Pulmonary artery endothelial cell (primary cell): Measurements from ENCODE around the gene CPEB4. TPM values are rescaled to one million over a fixed set of nuclear protein-coding genes. Genes with fewer than 3 reads are reported as not detected.

ENCODE experiments used
- DNase-seq: peaks from one replicate; pipeline ENCODE4 v3.0.0-alpha.2; 2011; ENCODE audit warnings: low read depth, low spot score
- total RNA-seq: library from RNA; depleted of rRNA; stranded (reverse); fragments of >200 nt; gene quantifications from 2 replicates; pipeline ENCODE4 v1.2.3, GENCODE V29; 2014

CPEB4 gene
- total RNA-seq, 1 donor from 2014 or later = 12.6 TPM

DNA sequence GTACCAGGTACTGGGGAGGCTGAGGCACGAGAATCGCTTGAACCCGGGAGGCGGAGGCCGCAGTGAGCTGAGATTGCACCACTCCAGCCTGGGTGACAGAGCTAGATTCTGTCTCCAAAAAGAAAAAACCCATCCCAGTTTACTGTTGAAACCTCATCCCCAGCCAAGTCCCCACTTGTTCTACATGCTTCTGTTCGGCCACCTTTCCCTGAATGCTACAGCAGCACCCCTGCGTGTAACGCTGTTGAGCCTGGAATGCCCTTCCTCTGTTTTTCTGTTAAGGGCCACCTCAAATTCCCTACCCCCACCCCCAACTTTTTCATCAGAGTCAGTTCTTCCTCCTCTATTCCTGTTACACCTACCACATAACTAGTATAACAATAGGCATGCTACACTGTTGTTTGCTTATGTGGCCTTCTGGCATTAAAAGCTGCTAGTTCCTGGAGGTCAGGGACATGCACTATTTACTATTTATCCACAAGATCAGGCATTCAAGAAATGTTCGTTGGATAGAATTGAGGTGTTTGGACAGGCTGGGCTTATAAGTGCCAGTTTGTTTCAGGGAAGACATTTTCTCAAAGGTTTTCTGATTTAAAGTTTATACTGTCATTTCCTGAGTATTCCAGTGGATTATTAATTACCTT, 53.7 kb downstream of the CPEB4 start:
- DNase-seq = no peak

DNA sequence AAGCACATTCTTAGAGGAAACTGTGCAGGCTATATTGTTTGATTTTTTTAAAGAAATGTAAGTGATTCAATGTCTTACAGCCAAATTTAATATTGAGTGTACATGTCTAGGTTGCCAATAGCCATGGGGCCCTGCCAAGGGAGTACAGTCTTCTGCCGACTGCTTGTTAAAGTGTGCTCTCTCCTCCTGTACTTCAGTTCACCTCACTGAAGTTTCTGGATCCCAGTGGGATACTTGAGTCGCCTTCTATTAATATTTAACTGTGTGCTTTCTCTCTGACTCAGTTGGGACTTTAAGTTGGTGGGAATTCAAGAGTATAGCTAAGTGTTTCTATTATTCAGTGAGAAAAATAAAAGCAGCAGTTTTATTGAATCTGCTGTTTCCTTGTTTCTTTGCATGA, 56.4 kb downstream of the CPEB4 start:
- no peak for DNase-seq

DNA sequence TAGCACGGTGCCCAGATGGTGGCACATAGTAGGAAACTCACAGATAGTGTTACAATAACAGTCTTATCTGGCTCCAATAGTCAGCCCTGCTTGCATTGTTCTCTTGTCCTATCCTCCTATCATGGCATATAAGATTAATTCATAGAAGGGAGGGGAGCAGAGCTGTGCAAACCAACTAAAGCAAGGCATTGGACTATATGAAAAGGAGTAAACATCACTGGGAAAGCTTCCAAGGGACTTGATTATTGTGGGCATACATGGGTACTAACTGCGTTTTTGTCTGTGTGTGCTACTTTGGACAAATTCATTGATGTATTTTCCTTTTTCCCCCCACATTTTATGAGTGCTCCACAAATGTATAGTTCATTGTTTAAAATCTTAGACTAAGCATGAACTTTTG, 57.0 kb downstream of the CPEB4 start:
- no peak for DNase-seq

DNA sequence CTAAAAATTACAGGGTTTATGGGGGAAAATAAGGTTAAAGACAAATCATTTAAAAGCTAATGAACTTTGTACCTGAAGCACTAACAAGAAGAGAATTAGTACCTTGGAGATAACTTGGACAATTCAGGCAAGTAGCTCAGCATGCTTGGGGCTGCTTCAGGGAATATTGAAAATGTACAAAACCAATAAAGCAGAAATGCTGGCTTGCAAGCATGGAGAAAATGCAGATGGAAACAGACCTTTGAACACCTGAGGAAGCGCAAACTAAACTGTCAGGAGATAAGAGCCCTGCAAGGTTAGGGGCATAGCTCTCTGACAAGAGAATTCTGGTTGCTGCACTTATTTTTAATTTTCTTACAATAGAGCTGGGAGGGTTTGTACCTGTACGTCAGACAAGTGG, 58.2 kb downstream of the CPEB4 start:
- no peak for DNase-seq

DNA sequence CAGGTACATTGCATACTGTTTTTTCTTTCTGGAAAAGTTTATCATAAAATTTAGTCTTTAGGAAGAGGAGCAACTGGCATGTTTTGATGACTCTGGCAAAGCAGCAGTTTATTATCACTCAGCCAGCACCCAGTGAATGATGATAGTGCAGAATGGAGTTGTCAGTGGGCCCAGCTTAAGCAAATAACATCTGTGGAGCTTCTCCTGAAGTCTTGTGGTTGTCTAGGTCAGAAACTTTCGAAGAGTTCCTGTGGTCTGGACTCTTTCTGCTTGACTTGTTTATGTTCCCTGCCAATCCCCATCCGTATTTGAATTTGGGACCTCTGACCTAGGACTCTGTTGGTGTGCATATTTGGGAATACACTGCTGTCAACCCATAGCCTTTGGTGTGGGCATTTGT, 62.7 kb downstream of the CPEB4 start:
- no peak for DNase-seq

DNA sequence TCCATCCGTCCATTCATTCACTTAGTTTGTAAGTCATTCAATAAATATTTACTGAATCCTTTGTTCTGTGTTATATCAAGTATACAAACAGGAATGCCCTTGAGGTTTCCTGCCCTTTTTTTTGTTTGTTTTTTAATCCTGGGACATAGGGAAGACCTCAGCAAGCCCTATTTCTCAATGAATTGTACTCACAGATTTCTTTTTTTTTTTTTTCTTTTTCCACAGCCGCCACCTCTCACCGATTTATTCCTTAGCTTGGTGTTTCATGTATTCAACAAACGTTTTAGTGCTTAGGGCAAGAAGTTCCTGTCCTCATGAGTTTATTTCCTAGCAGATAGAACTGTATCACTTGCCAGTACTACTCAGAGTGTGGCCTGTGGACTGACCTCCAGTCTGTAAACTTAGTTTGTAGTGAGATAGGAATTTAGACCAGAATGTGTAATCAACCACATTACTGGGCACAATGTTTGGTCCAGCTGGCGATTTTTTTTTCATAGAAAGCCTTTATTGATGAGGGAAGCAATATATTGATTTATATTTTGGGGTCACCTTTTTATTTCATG, 65.5 kb downstream of the CPEB4 start:
- DNase-seq = no peak

DNA sequence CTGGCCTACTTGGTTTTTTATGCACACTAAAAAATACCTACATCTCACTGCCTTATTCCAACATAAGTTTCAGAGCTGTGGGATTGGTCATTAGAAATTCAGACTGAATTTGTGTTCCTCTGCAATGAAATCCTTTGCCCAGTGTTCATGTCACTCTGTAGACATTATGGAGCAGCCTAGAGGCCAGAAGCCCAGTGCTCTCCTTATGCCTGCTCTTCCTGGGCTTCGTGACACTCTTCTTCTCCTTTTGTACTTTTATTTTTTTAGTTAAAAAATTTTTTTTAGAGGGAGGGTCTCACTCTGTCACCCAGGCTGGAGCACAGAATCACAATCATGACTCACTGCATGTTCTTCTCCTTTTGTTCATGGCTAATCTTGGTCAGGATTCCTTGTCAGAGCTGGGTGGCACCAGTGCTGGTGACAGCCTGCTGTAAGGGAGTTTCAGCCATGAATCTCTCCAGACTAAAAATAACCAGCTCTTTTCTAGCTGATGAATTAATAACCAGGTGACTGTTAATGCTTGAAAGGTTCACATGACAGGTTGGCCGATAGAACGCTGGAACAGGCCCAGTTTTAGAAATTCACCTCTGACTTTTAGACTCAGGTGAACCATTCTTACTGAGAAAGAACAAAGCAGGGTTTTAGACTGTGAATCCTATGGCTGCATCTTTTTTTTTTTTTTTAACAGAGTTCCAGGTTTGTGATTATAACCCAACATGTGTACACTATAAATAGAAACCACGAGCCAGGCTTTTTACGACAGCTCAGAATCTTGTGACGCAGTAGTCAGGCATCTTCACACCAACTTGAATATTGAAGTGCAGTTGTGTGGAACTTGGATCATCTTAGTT, 66.7 kb downstream of the CPEB4 start:
- DNase-seq = no peak

DNA sequence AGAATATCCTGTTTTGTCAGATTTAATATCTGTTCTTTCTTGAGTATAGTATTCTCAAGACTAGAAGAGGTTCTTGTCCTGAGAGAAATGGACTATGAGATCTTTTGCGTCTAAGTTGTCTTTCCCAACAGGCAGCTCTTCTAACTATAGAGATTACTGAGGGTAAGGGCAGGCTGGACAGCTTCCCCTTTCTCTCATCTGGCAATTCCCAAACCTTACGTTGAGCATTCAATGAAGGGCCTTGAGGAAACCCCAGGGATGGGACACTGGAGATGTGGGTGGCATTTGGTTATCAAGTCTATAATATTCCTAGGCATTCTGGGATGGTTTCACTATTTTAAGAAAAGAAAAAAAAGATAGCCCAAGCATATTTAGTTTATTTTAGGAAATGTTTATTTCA, 72.8 kb downstream of the CPEB4 start:
- DNase-seq = no peak

DNA sequence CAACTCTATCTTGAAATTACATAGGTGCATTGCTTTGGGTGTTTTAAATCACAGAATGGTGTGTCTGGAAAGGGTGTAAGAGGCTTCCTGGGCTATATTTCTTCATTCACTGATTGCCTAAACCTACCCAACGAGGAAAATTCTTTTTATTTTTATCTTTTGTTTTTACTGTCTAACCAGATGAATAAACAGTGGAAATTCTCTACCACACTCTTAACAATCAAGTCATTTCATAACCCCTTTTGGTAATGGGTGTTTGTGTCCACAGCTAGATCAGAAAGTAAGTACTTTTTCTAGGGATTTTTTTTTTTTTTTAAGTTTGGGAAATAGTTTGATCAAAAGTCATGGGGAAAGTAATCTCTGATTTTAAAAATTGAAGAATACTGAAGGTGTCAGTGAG, 73.3 kb downstream of the CPEB4 start:
- DNase-seq = no peak

DNA sequence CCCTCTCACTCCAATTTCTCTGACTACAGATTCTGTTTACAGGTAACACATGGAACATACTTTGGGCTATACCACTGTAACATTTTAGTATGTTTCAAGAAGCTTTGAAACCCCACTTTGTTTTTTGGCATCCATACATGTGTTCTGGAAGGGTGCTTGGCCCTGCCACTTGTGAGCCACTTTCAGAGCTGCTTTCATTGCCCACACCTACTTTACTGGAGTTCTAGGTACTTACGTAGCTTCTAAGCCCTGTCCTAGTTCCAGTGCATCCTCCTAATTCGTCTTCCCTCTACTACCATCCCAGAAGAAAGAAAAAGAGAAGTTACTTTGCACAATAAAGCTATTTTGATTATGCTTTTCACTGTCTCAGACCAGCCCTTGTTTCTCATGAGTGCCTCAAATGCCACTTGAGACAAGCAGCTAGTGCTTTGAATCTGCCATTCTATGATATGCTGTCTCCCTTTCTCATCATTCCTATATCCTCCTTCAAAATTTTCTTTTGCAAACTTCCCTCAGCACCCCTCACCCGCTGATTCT, 74.4 kb downstream of the CPEB4 start:
- no peak for DNase-seq

DNA sequence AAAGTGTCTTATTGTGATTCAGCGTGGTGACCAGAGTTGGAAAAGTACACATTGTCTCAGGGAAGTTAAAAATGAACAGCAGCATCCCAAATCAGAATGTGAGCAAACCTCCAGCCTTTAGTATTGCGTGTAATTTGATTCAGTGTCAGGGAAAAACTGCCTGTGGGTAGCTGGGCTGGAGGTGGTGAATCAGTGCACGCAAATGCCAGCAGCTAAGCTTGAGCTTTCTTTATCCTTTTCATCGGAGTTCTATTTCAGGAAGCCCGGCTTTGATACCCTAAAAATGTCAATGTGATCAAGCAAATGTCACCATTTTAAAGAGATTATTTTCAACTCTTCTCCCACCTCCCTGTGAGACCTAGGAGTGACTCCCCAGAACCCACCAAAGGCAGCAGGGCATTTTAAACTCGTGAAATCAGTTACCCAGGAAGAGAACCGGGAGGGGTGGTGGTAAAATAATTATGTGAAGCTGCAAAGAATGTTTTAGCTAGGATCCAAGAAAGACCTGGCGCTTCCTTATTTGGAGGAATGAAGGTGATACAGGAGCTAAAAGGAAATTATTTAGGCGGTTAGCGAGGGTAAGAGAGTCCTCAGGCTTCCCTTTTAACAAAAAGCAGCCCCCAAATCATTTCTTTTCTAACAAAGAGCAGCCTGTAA, 75.2 kb downstream of the CPEB4 start:
- DNase-seq = no peak

DNA sequence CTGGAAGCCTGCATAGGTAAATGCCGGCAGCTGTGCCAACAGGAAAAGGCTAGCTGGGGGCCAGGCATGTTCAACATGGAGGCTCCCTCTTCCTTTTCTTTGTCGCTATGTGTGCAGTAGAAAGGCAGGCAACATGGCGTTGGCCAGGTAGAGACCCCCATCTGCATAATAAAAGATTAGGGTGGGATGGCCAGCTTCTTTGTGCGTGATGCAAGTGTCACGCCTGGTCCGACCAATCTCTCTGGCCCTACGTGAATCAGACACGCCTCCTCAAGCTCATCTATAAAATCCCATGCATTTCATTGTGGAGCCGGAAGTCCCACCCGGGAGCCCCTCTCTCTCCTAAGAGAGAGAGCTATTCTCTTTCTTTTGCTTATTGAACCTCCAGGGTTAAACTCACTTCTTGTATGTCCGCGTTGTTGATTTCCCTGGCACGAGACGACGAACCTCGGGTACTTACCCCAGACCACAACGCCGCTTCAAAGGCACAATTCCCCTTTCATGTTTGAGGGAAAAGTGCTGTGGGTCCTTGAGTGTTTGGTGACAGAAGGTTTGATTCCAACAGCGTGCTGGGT, 75.8 kb downstream of the CPEB4 start:
- DNase-seq = no peak

DNA sequence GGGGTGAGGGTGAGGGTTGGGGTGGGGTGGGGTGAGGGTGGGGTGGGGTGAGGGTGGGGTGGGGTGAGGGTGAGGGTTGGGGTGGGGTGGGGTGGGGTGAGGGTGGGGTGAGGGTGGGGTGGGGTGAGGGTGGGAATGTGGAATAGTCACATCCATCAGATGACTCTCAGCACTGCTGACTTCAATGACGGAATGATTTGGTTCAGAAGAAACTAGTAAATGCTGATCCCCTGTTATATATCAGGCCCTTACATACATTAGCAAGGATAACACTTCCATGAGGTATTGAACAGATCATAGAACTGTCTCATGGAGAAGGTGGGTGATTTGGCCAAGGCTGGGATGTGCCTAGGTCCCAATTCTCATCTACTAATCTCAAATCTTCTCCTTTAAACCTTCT, 76.4 kb downstream of the CPEB4 start:
- DNase-seq = no peak

DNA sequence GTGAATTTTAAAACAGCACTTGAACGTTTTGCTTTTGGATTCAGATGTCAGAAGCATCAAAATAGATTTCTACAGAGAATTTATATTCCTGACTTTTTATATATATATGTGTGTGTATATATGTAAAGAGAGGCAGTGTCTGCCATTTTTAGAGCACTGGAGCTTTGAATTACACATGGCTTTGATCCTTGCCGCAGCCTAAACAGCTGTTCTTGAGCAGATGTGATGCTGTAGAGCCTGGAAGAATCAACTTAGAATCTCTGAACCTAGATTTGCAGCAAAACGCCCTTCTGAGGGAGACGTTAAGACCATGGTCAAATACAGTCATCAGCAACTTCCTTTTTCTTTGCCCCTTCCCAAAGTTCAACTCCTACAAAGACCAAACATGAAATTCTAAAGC, 79.1 kb downstream of the CPEB4 start:
- no peak for DNase-seq

DNA sequence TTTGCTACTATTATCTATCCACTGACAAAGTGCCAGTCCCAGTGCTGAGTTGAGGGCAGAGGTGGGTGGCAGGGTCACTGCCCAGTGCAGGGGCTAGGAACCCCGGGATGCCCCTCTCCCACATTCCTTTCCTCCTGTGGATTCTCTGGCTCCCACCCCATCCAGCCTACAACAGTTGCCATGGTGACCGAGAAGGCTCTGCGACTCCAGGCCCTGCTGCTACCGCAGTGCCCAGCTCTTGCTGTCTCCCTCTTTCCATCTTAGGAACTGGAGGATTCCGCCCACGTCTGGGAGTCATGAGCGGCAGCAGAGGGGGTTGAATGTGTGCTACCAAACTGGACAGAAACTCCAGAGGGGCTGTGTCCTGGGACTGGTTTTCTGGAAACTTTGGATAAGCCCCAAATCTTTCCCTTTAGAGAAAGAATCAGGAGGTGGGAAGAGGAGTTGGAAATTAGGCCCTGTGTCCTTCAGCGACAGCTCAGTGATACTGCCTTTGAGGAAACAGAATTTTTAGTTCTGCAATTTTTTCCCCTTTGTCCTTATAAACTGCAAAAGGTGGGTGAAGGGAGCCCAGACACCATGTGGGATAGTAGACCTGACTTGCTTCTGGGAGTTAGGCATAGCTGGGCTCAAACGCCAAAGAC, 80.1 kb downstream of the CPEB4 start:
- DNase-seq = no peak

DNA sequence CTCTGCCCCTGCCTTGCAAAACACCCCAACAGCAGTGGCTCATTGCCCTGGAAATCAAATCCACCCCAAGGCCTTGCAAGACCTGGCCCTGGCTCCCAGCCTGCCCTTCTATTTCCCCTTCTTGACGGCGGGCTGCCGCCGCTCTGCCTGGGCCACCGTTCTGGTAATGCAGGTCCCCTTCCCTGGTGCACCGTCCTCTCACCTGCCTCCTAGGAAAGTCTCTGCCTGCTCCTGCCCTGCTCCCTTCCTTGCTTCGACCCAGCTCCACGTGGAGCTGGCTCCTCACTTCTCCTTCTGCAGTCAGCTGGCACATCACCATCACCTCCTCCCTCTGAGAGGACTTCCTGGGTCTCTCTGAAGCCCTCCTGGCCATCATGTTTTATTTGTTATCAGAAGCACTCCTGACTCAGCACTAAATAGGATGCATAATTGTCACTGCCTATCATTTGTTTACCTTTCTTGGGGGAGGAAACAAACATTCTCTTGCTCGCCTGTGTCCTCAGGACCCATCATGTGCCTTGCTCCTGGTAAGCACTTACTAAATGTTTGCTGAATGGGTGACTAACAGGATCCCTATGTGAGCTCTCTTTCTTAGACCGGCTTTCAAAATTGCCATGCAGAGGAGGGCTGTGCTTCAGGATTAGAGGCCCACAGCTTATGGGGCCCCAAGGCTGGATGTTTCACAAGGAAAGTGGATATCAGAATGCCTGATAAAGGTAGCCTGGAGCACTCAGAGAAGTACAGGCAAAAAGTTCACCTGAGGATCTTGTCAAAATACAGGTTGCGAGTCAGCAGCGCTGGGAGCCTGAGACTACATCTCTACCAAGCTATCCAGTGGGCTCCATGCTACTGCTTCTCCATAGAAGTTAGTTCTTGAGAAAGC, 81.3 kb downstream of the CPEB4 start:
- DNase-seq = no peak

DNA sequence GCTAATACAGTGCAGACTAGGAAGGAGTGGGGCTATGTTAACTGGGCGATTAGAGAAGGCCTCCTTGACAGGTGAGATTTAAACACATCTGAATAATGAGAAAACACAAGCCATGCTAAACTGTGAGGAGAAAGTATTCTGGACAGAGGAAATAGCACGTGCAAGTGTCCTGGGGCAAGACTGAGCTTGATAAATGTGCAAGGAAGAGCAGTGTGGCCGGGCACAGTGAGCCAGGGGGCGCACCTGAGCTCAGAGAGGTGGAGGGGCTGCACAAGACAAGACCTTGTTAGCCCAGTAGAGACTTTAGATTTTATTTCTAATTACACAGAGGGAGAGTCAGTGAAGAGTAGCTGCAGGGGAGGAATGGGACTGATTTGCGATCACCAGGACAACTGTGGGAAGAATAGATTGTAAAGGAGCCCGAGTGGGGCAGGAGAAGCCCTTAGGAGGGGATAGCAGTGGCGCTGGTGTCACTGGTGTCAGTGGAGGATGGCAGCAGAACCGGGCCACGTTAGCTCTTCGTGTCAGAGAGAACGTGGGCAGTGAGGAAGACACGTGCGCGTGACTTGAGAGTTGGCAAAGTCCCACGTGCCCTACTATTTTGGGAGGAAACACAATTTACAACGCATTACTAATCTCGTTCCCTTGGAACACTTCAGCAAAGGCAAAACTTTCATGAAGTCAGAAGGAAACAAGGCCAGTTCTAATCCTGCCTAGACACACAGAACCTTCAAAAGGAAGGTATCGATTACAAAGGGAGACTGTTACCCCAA, 82.9 kb downstream of the CPEB4 start:
- DNase-seq = no peak

DNA sequence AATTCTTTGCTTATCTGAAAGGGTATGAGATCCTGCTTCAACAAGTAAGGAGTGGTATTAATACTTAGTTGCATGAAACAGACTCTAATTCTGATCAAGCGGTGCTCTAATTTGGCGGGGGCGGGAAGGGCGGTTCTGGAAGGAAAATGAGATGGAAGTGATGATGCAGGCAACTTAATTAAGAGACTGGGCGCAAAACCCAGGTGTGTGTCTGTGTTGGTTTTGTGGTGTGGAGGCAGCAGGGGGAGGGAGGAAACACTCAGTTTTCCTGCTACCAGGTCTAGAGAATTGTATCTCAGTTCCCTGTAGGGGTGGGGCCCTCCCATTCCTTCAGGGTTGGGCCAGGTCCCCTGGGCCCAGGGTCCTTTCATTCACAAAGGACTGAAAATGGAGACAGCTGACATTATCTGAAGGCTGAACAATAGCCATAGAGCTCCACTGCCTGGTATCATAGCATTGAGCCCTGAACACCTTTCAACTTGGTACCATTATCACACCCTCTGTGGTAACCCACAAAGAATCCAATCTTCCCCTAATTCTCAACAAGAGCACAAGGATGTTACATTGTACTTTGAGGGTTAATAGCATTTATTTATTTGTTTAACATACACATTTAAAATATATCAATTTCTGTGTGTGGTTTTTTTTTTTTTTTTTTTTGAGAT, 83.7 kb downstream of the CPEB4 start:
- no peak for DNase-seq

DNA sequence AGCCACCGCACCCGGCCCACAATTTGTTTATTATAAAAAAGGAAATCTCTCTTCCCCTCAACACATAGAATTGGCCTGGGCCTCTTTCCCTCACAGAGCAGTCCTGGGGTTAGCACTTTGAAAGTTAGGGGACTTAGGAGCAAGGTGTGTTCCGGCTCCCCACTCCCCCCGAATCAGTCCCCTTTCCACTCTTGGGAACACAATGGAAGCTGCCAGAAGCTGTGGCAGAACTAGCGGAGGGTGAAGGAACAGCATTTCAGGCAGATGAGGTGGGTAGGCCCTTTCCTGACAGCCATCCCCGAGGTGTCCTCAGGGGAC, 84.4 kb downstream of the CPEB4 start:
- DNase-seq = no peak
